ENCODE results near the gene SCAMP2. TPM values are rescaled to one million over a fixed set of nuclear protein-coding genes. Genes with fewer than 3 reads are reported as not detected.

The SCAMP2 gene
- total and polyA plus RNA-seq, 11 donors, result 25.1 to 90.5 (median 46.0) TPM

- Histone ChIP-seq H3K27me3 (no peaks in the 10 kb centered on the region), H3K27ac (peak overlapping the region in 5 of 12 donors; percentile 35 to 71 (median 60)), H3K9me3 (no peaks in the 10 kb centered on the region), H3K36me3 (peaks cover 0 to 71% (median 48%) of the 10 kb centered on the region in 9 donors), H3K4me1 (peaks cover 0 to 50% (median 19%) of the 10 kb centered on the region in 12 donors), H3K4me3 (peak overlapping the region in 1 of 12 donors; percentile 2)
- intact Hi-C loops (cut with DNase I), result loop anchor here in 7 of 10 donors (1.0 to 5.0 kb wide), 7 partner anchors 18 to 37 kb away; partner anchors contain the start of gene CSK (in 1 of the 7)
- no peak for TF ChIP-seq POLR2A (IDR thresholded peaks at IDR 0.05)
- peak; percentile 94 to 98 (median 97) for TF ChIP-seq CTCF (IDR thresholded peaks at IDR 0.05)
- WGBS, 4 donors, result 31 to 47% (median 40%) methylated on average over 12 to 18 of the region's 18 CpGs
- peak; percentile 73 to 90 (median 79) for DNase-seq
- peak; percentile 79 to 91 (median 85) for ATAC-seq
Observed at GRCh38 chr15:74799856-74800558, 73.2 kb downstream of the SCAMP2 start.

- Histone ChIP-seq H3K27me3 (no peaks in the 10 kb centered on the region), H3K4me3 (no peak overlapping the region), H3K4me1 (peaks cover 0 to 56% (median 19%) of the 10 kb centered on the region in 12 donors), H3K27ac (peak overlapping the region in 6 of 12 donors; percentile 28 to 71 (median 54)), H3K9me3 (no peaks in the 10 kb centered on the region), H3K36me3 (peaks cover 0 to 70% (median 48%) of the 10 kb centered on the region in 9 donors)
- intact Hi-C loops (cut with DNase I), result loop anchor here in 1 of 10 donors (2.0 kb wide), 1 partner anchor 27 kb away; no protein-coding TSS in a partner anchor
- 68 to 90% (median 87%) methylated on average over 3 to 16 of the region's 16 CpGs for WGBS, 4 donors
- ATAC-seq (no peak), DNase-seq (no peak)
- no peak for TF ChIP-seq POLR2A (IDR thresholded peaks at IDR 0.05)
- TF ChIP-seq CTCF (IDR thresholded peaks at IDR 0.05), result no peak
Observed at GRCh38 chr15:74799255-74799855, 73.8 kb downstream of the SCAMP2 start.

GRCh38 chr15:74798388-74799254 is 74.5 kb downstream of the SCAMP2 start:
- Histone ChIP-seq H3K4me1 (peaks cover 0 to 61% (median 20%) of the 10 kb centered on the region in 12 donors), H3K9me3 (no peaks in the 10 kb centered on the region), H3K36me3 (peaks cover 0 to 63% (median 43%) of the 10 kb centered on the region in 9 donors), H3K4me3 (no peak overlapping the region), H3K27ac (peak overlapping the region in 6 of 12 donors; percentile 12 to 71 (median 46)), H3K27me3 (no peaks in the 10 kb centered on the region)
- intact Hi-C loops (cut with DNase I), result loop anchor here in 1 of 10 donors (2.0 kb wide), 1 partner anchor 26 kb away; no protein-coding TSS in a partner anchor
- 65 to 85% (median 69%) methylated on average over 21 to 25 of the region's 25 CpGs for WGBS, 4 donors
- TF ChIP-seq CTCF (IDR thresholded peaks at IDR 0.05) (peak in 7 of 12 donors; percentile 7 to 33 (median 17)), POLR2A (IDR thresholded peaks at IDR 0.05) (no peak)
- ATAC-seq, result peak; percentile 66 to 73 (median 70)
- peak in 2 of 5 donors; percentile 70 to 76 for DNase-seq
